ENCODE data around the gene OR2T29. TPM values are rescaled to one million over a fixed set of nuclear protein-coding genes. Genes with fewer than 3 reads are reported as not detected.

The OR2T29 gene
- total RNA-seq, 1 donor from 2014 or later: not detected

- Mint-ChIP-seq H3K4me1 (ENCODE audit: low read depth) (no peaks in the 10 kb centered on the region), H3K27ac (ENCODE audit: unreplicated experiment) (no peak overlapping the region), H3K4me3 (ENCODE audit: unreplicated experiment) (no peak overlapping the region), H3K36me3 (ENCODE audit: low read depth) (no peaks in the 10 kb centered on the region), H3K9me3 (ENCODE audit: low read depth) (peaks cover 28% of the 10 kb centered on the region), H3K27me3 (ENCODE audit: low read depth) (no peaks in the 10 kb centered on the region)
- DNase-seq (ENCODE audit: low spot score): no peak
- no peak for TF ChIP-seq CTCF (IDR thresholded peaks at IDR 0.05)
These were observed 30.7 kb upstream of the OR2T29 start for GRCh38 chr1:248593226-248593625.

- no peak overlapping the region for H3K27ac Mint-ChIP-seq (ENCODE audit: unreplicated experiment)
- DNase-seq (ENCODE audit: low spot score): no peak
- no peaks in the 10 kb centered on the region for H3K4me1 Mint-ChIP-seq (ENCODE audit: low read depth)
- H3K4me3 Mint-ChIP-seq (ENCODE audit: unreplicated experiment): no peak overlapping the region
- H3K9me3 Mint-ChIP-seq (ENCODE audit: low read depth): peaks cover 34% of the 10 kb centered on the region
- H3K36me3 Mint-ChIP-seq (ENCODE audit: low read depth): no peaks in the 10 kb centered on the region
- H3K27me3 Mint-ChIP-seq (ENCODE audit: low read depth): no peaks in the 10 kb centered on the region
- no peak for TF ChIP-seq CTCF (IDR thresholded peaks at IDR 0.05)
These were observed 30.1 kb upstream of the OR2T29 start for GRCh38 chr1:248592655-248593054.

- TF ChIP-seq CTCF (IDR thresholded peaks at IDR 0.05): no peak
- Mint-ChIP-seq H3K9me3 (ENCODE audit: low read depth) (peaks cover 43% of the 10 kb centered on the region), H3K36me3 (ENCODE audit: low read depth) (no peaks in the 10 kb centered on the region), H3K4me1 (ENCODE audit: low read depth) (no peaks in the 10 kb centered on the region), H3K4me3 (ENCODE audit: unreplicated experiment) (no peak overlapping the region), H3K27ac (ENCODE audit: unreplicated experiment) (no peak overlapping the region), H3K27me3 (ENCODE audit: low read depth) (no peaks in the 10 kb centered on the region)
- peak; percentile 64 for DNase-seq (ENCODE audit: low spot score)
These were observed 27.5 kb upstream of the OR2T29 start for GRCh38 chr1:248590055-248590454.

- no peaks in the 10 kb centered on the region for H3K4me1 Mint-ChIP-seq (ENCODE audit: low read depth)
- DNase-seq (ENCODE audit: low spot score): no peak
- no peak for TF ChIP-seq CTCF (IDR thresholded peaks at IDR 0.05)
- no peak overlapping the region for H3K27ac Mint-ChIP-seq (ENCODE audit: unreplicated experiment)
- peaks cover 47% of the 10 kb centered on the region for H3K9me3 Mint-ChIP-seq (ENCODE audit: low read depth)
- H3K4me3 Mint-ChIP-seq (ENCODE audit: unreplicated experiment): no peak overlapping the region
- H3K36me3 Mint-ChIP-seq (ENCODE audit: low read depth): no peaks in the 10 kb centered on the region
- no peaks in the 10 kb centered on the region for H3K27me3 Mint-ChIP-seq (ENCODE audit: low read depth)
These were observed 26.8 kb upstream of the OR2T29 start for GRCh38 chr1:248589334-248589733.

- Mint-ChIP-seq H3K4me1 (ENCODE audit: low read depth) (no peaks in the 10 kb centered on the region), H3K27ac (ENCODE audit: unreplicated experiment) (no peak overlapping the region), H3K36me3 (ENCODE audit: low read depth) (no peaks in the 10 kb centered on the region), H3K9me3 (ENCODE audit: low read depth) (peaks cover 41% of the 10 kb centered on the region), H3K4me3 (ENCODE audit: unreplicated experiment) (no peak overlapping the region), H3K27me3 (ENCODE audit: low read depth) (no peaks in the 10 kb centered on the region)
- no peak for TF ChIP-seq CTCF (IDR thresholded peaks at IDR 0.05)
- DNase-seq (ENCODE audit: low spot score): no peak
These were observed 22.7 kb upstream of the OR2T29 start for GRCh38 chr1:248585266-248585665.
